KMS-11 (cell line): Measurements from ENCODE around the gene ADAMTS15.

Experiments used
- H2AFZ ChIP-seq: fragments of 200-600 bp; sonication (generic); 2 replicates; pipeline ENCODE4 v1.6.1; 2016; ENCODE audit warnings: antibody characterized with exemption, mixed run types, low read depth
- H3K27ac ChIP-seq: fragments of 200-600 bp; sonication (generic); 2 replicates; pipeline ENCODE4 v1.6.1; 2016; ENCODE audit warnings: mild to moderate bottlenecking, mixed run types
- H3K27me3 ChIP-seq: fragments of 200-600 bp; sonication (generic); 2 replicates; pipeline ENCODE4 v1.6.1; 2017; ENCODE audit warnings: mild to moderate bottlenecking, low read depth, mixed run types, moderate library complexity; ENCODE audit not compliant: insufficient read depth
- H3K36me3 ChIP-seq: fragments of 200-600 bp; sonication (generic); 2 replicates; pipeline ENCODE4 v1.6.1; 2017; ENCODE audit warnings: mild to moderate bottlenecking, mixed run types; ENCODE audit not compliant: insufficient read depth
- H3K4me1 ChIP-seq: fragments of 200-600 bp; sonication (generic); 2 replicates; pipeline ENCODE4 v1.6.1; 2016; ENCODE audit warnings: mild to moderate bottlenecking, low read depth, mixed run types; ENCODE audit not compliant: poor library complexity, severe bottlenecking
- H3K4me2 ChIP-seq: fragments of 200-600 bp; sonication (generic); 2 replicates; pipeline ENCODE4 v1.7.0; 2016; ENCODE audit warnings: mild to moderate bottlenecking, mixed run types
- H3K4me3 ChIP-seq: fragments of 200-600 bp; sonication (generic); IDR thresholded peaks from 2 replicates; pipeline ENCODE4 v1.6.1; 2017; ENCODE audit warnings: low read depth, low read length, mixed read lengths; ENCODE audit not compliant: insufficient read depth
- H3K79me2 ChIP-seq: fragments of 200-600 bp; sonication (generic); 2 replicates; pipeline ENCODE4 v1.6.1; 2016; ENCODE audit warnings: low read depth, mixed run types; ENCODE audit not compliant: insufficient read depth
- H3K9ac ChIP-seq: fragments of 200-600 bp; sonication (generic); 2 replicates; pipeline ENCODE4 v1.6.1; 2016; ENCODE audit warnings: mild to moderate bottlenecking, mixed run types
- H4K20me1 ChIP-seq: fragments of 200-600 bp; sonication (generic); 2 replicates; pipeline ENCODE4 v1.6.1; 2016; ENCODE audit warnings: mild to moderate bottlenecking, mixed run types; ENCODE audit not compliant: insufficient read depth
- CTCF ChIP-seq: fragments of 200-600 bp; sonication (generic); conservative IDR thresholded peaks from 2 replicates; pipeline ENCODE4 v1.6.1; 2017; ENCODE audit warnings: low read depth, mild to moderate bottlenecking, antibody characterized with exemption, low read length, moderate library complexity, mixed read lengths

Gene ADAMTS15

GRCh38 chr11:130504317-130504716 lies 55.9 kb downstream of the ADAMTS15 start:
- Histone ChIP-seq H3K27ac (no peak overlapping the region), H3K36me3 (no peaks in the 10 kb centered on the region), H3K79me2 (no peaks in the 10 kb centered on the region), H3K4me3 (no peak overlapping the region), H4K20me1 (no peaks in the 10 kb centered on the region), H3K9ac (no peak overlapping the region), H3K4me1 (no peaks in the 10 kb centered on the region), H3K4me2 (no peak overlapping the region), H3K27me3 (no peaks in the 10 kb centered on the region), H2AFZ (no peak overlapping the region)
- TF ChIP-seq CTCF = no peak

- Histone ChIP-seq H3K4me2 (no peak overlapping the region), H3K27me3 (no peaks in the 10 kb centered on the region), H3K79me2 (no peaks in the 10 kb centered on the region), H4K20me1 (no peaks in the 10 kb centered on the region), H3K4me3 (no peak overlapping the region), H3K36me3 (no peaks in the 10 kb centered on the region), H3K4me1 (no peaks in the 10 kb centered on the region), H2AFZ (no peak overlapping the region), H3K9ac (no peak overlapping the region), H3K27ac (no peak overlapping the region)
- no peak for TF ChIP-seq CTCF
Observed at GRCh38 chr11:130508913-130509312, 60.5 kb downstream of the ADAMTS15 start.

GRCh38 chr11:130509942-130510341 lies 61.5 kb downstream of the ADAMTS15 start:
- Histone ChIP-seq H3K4me2 (no peak overlapping the region), H3K4me3 (no peak overlapping the region), H3K27ac (no peak overlapping the region), H2AFZ (no peak overlapping the region), H3K27me3 (no peaks in the 10 kb centered on the region), H4K20me1 (no peaks in the 10 kb centered on the region), H3K4me1 (no peaks in the 10 kb centered on the region), H3K36me3 (no peaks in the 10 kb centered on the region), H3K9ac (no peak overlapping the region), H3K79me2 (no peaks in the 10 kb centered on the region)
- TF ChIP-seq CTCF = no peak

- Histone ChIP-seq H3K27ac (no peak overlapping the region), H2AFZ (no peak overlapping the region), H3K4me1 (no peaks in the 10 kb centered on the region), H3K9ac (no peak overlapping the region), H3K79me2 (no peaks in the 10 kb centered on the region), H3K27me3 (no peaks in the 10 kb centered on the region), H3K4me2 (no peak overlapping the region), H4K20me1 (no peaks in the 10 kb centered on the region), H3K36me3 (no peaks in the 10 kb centered on the region), H3K4me3 (no peak overlapping the region)
- TF ChIP-seq CTCF = no peak
Observed at GRCh38 chr11:130510407-130511006, 62.1 kb downstream of the ADAMTS15 start.
